ENCODE data around the gene WDFY1.

Gene WDFY1

DNA sequence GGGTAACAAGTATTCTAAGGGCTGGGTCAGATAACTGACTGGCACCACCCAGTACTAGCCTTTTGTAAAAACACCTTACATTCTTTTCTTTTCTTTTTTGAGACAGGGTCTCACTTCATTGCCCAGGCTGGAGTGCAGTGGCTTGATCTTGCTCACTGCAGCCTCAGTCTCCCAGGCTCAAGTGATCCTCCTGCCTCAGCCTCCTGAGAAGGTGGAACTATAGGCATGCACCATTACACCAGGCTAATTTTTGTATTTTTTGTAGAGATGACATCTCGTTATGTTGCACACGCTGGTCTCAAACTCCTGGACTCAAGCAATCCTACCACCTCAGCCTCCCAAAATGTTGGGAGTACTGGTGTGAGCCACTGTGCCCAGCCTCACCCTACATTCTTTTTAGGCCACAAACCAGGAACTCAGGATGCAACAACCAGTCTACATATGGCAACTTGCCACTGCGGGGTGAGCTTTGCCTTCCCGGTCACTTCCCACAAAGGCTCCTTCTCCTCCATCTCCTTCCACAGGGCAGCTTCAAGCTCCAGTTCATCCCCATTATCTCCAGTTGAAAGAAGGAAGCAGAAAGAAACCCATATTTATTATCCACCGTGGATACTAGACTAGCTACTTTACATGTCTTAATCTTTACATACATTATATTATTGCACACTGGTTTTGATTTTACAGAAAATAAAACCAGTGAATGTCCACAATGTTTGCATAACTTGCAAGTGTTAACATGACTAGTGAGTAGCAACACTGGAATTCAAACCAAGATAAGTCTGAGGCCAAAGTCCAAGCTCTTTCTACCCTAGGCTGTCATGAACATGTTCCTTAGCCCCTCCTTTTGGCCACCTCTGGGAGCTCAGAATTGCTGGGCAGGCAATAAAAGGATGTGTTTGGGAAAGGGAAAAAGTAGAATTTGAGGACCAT lies 84.1 kb downstream of the WDFY1 start:
- DNase-seq (ENCODE audit: extremely low read depth in 1 of 2, low read depth in 1 of 2): no peak

DNA sequence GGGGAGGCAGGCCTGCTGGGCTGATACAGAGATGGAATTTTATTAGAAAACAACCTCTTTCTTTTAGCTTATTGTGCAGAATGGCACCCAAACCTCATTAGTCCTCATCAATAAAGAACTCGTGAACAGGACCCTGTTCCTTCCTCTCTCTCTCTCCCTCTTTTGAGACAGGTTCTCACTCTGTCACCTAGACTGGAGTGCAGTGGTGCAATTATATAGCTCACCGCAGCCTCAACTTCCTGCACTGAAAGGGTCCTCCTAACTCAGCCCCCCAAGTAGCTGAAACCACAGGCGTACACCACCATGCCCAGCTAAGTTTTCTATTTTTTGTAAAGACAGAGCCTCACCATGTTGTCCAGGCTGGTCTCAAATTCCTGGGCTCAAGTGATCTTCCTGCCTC lies 86.1 kb downstream of the WDFY1 start:
- no peak for DNase-seq (ENCODE audit: extremely low read depth in 1 of 2, low read depth in 1 of 2)

DNA sequence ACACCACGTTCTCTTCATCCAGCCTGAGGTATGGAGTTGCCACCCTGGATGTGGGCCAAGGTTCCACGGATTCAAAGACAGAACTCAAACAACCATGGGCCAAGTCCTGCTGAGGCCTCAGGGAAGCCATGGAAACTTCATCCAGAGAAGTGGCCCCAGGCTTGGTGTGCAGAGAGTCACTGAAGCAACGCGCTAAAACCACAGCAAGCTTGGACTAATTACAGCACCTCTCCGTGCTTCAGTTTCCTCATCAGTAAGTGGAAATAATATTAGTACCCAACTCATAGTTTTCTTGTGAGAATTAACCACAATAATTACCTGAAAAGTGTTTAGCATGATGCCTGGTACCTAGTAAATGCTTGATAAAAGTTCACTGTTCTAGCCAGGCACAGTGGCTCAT lies 88.6 kb downstream of the WDFY1 start:
- no peak for DNase-seq (ENCODE audit: extremely low read depth in 1 of 2, low read depth in 1 of 2)

GRCh38 chr2:223856021-223856420 lies 89.1 kb downstream of the WDFY1 start:
- no peak for DNase-seq (ENCODE audit: extremely low read depth in 1 of 2, low read depth in 1 of 2)

DNA sequence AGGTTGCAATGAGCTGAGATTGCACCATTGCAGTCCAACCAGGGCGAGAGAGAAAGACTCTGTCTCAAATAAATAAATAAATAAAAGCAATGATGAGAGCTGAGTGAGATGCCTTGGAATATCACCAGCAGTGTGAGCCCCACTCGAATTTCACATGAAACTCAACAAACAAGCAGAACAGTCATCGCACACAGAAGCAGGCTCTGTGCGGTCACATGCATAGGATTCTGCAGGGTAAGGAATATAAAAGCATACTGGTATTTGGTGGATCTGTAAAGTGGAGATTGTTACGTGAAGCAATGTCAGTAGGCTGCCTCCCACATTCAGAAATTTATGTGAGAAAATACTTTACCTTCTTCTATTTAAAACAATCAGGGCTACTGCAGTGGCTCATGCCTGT lies 89.7 kb downstream of the WDFY1 start:
- no peak for DNase-seq (ENCODE audit: extremely low read depth in 1 of 2, low read depth in 1 of 2)

GRCh38 chr2:223854741-223855140 lies 90.4 kb downstream of the WDFY1 start:
- no peak for DNase-seq (ENCODE audit: extremely low read depth in 1 of 2, low read depth in 1 of 2)

DNA sequence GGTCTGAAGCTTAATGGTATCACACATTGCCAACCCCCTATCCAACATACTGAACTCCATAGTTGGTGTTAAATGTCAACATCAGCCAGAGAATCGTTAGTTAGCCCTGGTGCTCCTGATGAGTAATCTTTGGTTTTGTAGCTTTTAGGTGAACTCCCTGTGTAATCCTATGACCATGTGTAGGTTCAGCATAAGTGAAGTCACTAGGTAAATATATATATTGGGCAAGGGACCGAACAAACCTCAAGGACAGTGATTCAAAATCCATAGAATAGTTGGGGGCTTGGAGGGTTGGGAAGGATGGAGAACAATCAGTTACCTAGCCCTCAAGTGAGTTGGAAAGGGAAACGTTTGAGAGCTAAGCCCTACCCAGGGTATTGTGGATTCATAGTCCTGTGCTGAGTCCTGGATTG lies 91.7 kb downstream of the WDFY1 start:
- no peak for DNase-seq (ENCODE audit: extremely low read depth in 1 of 2, low read depth in 1 of 2)

GRCh38 chr2:223852281-223852795 lies 92.8 kb downstream of the WDFY1 start:
- DNase-seq (ENCODE audit: extremely low read depth in 1 of 2, low read depth in 1 of 2): no peak

- DNase-seq (ENCODE audit: extremely low read depth in 1 of 2, low read depth in 1 of 2): no peak
Observed at GRCh38 chr2:223847410-223847809, 97.7 kb downstream of the WDFY1 start.

DNA sequence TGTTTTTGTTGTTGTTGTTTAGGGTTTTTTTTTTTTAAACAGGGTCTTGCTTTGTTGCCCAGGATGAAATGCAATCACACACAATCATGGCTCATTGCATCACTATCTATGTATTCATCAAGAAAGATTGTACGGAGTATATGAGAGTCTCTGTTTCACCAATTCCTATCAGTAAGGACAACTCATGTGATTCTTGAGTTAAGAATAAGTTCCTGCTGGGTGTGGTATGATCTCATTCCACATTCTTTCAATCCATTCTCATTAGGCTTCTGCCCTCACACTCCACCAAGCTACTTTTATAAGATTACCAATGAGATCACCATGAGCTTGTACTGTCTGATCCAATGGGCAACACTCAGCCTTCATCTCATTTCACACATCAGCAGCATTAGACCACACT lies 98.6 kb downstream of the WDFY1 start:
- DNase-seq (ENCODE audit: extremely low read depth in 1 of 2, low read depth in 1 of 2): no peak

- no peak for DNase-seq (ENCODE audit: extremely low read depth in 1 of 2, low read depth in 1 of 2)
Observed at GRCh38 chr2:223841436-223842190, 103.5 kb downstream of the WDFY1 start.

- DNase-seq (ENCODE audit: extremely low read depth in 1 of 2, low read depth in 1 of 2): peak; percentile 34 to 57
Observed at GRCh38 chr2:223837287-223838061, 107.7 kb downstream of the WDFY1 start, which contains the start of gene AP1S3. TSS of gene AP1S3 (minus strand) at chr2:223837582. CDS start at chr2:223837450, 132 bp downstream.

DNA sequence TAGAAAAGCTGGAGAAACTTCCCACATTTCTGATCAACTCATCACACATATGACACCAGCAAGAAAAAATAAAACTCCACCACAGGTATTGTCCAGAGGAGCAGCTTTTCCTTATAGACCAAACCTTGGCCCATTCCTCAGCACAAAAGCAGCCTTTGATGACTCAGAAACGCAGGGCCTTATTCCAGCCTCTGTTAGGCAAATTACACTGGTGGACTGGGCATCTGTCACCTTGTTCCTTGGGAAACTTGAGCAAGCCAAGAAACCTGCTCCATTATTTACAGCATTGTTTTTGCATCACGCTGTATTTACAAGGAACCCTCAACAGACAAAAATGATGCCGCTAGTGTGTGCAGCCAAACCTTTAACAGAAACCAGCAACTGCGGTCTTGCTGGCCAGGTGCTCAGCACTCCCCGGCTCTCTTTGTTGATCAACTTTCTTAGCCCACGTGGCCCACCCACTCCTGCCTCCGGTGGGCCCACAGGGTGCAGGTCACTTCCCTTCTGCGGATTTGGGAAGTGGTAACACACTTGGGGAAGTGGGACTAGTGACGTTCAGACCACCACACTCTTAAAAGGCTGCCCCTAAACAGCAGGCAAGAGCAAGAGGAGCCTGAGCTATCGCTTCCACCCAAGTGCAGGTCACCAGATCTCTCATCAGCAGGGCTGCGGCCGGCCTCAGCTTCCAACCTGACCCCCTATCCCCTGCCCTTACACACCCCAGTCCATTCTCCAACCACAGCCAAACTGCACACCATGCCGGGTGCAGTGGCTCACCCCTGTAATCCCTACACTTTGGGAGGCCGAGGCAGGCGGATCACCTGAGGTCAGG lies 109.2 kb downstream of the WDFY1 start:
- DNase-seq (ENCODE audit: extremely low read depth in 1 of 2, low read depth in 1 of 2): no peak

- no peak for DNase-seq (ENCODE audit: extremely low read depth in 1 of 2, low read depth in 1 of 2)
Observed at GRCh38 chr2:223834431-223834830, 110.7 kb downstream of the WDFY1 start.

DNA sequence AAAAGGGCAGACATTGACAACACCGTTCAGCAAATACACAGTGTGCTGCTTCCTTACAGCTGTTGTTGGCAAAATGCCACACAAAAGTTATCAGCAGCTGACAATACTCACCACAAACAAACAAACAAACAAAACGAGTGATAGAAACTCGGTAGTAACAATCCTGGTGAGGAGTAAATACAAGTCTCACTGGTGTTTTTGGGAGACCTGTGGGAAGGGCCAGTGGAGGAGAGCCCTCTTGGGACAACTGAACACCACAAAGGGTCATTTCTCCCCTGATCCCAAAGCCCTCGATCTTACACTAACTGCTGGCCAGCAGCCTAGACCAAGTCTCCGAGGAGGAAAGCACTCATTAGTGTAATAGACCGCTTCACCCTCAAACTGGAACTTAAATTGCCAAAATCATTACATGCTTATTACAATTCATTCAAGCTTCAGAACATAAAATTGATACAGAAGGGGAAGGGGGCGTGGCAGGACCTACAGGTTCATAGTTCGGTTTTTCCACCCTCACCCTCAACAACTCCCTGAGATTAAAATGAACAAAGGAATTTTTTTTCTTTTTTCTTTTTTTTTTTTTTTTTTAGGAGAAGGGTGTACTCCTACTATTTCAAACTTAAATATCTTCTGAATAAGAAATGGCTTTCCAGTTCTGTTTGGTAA lies 112.8 kb downstream of the WDFY1 start:
- no peak for DNase-seq (ENCODE audit: extremely low read depth in 1 of 2, low read depth in 1 of 2)

DNA sequence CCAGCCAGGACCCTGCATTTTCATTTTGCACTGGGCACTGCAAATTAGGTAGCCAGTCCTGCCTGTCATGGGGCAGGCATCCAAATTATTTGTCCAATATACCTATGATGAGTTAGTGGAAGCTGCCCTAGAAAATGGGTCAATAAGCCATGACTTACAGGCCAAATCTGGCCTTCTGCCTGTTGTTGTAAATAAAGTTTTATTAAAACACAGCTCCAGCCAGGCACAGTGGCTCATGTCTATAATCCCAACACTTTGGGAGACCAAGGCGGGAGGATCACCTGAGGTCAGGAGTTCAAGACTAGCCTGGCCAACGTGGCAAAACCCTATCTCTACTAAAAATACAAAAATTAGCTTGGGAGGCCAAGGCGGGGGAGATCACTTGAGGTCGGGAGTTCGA lies 116.0 kb downstream of the WDFY1 start:
- no peak for DNase-seq (ENCODE audit: extremely low read depth in 1 of 2, low read depth in 1 of 2)

- no peak for DNase-seq (ENCODE audit: extremely low read depth in 1 of 2, low read depth in 1 of 2)
Observed at GRCh38 chr2:223828314-223828713, 116.8 kb downstream of the WDFY1 start.

DNA sequence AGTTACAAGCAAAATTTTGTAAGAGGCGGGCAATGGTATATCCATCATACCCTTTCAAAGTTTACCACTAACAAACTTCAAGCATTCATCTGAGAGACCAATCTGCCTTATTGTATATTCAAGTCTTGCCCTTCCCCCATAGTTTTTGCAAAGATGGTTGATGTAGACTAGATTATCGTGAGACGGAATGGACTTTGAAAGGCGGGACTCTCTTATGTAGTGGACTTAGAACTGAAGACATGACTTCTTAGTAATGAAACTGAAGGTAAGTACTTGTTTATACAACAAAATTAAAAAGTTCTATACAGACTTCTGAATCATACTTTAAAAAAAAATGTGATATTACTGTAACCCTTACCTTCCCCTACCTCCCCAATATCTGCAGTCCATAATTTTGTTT lies 118.1 kb downstream of the WDFY1 start:
- no peak for DNase-seq (ENCODE audit: extremely low read depth in 1 of 2, low read depth in 1 of 2)

Data from activated CD8-positive, alpha-beta memory T cell treated with anti-CD3 and anti-CD28 coated beads for 1 hour (primary cell).